GM12874 (cell line): ENCODE data around the gene APOBEC3H.

ENCODE experiments used
- CTCF ChIP-seq: IDR thresholded peaks from 2 replicates; pipeline ENCODE4 v1.5.1; 2011; ENCODE audit warnings: low read depth, mild to moderate bottlenecking, control low read depth, low read length, moderate library complexity; ENCODE audit not compliant: insufficient read depth

APOBEC3H gene

GRCh38 chr22:39108487-39108886 is 11.4 kb downstream of the APOBEC3H start:
- no peak for TF ChIP-seq CTCF

GRCh38 chr22:39109361-39109760 is 12.3 kb downstream of the APOBEC3H start:
- TF ChIP-seq CTCF, result no peak

- TF ChIP-seq CTCF, result no peak
Observed at GRCh38 chr22:39110631-39111561, 13.9 kb downstream of the APOBEC3H start.

- no peak for TF ChIP-seq CTCF
Observed at GRCh38 chr22:39114112-39114511, 17.1 kb downstream of the APOBEC3H start.

GRCh38 chr22:39115570-39115969 is 18.5 kb downstream of the APOBEC3H start:
- no peak for TF ChIP-seq CTCF

GRCh38 chr22:39115977-39116621 is 19.1 kb downstream of the APOBEC3H start:
- TF ChIP-seq CTCF, result no peak

- peak; percentile 60 for TF ChIP-seq CTCF
Observed at GRCh38 chr22:39117585-39118191, 20.6 kb downstream of the APOBEC3H start.
